ENCODE data around the gene KRABD2.

KRABD2 gene

GRCh38 chr17:8392674-8393469, 16.4 kb upstream of the KRABD2 start:
- peaks cover 14% of the 10 kb centered on the region for H3K4me1 ChIP-seq (ENCODE audit: insufficient read depth, low read length)
- no peak overlapping the region for H3K4me3 ChIP-seq (ENCODE audit: insufficient read depth, low read length)
- peaks cover 23% of the 10 kb centered on the region for H3K27me3 ChIP-seq (ENCODE audit: insufficient read depth, low read length)
- peak; percentile 66 for DNase-seq (ENCODE audit: insufficient read length, low spot score, missing footprints)
- H2AFZ ChIP-seq (ENCODE audit: low read length): no peak overlapping the region
- no peak overlapping the region for H3K27ac ChIP-seq (ENCODE audit: low read depth, low read length)
- no peaks in the 10 kb centered on the region for H3K9me3 ChIP-seq (ENCODE audit: low read depth, low read length)
- no peaks in the 10 kb centered on the region for H3K79me2 ChIP-seq (ENCODE audit: insufficient read depth, low read length)
- no peaks in the 10 kb centered on the region for H4K20me1 ChIP-seq (ENCODE audit: insufficient read depth, low read length)
- no peak overlapping the region for H3K4me2 ChIP-seq (ENCODE audit: insufficient read depth, low read length)
- TF ChIP-seq CTCF (IDR thresholded peaks at IDR 0.05; ENCODE audit: extremely low read depth, low read depth, low read length): no peak
- no peaks in the 10 kb centered on the region for H3K36me3 ChIP-seq (ENCODE audit: insufficient read depth, low read length)

GRCh38 chr17:8392274-8392673, 15.8 kb upstream of the KRABD2 start:
- H3K36me3 ChIP-seq (ENCODE audit: insufficient read depth, low read length): no peaks in the 10 kb centered on the region
- DNase-seq (ENCODE audit: insufficient read length, low spot score, missing footprints): no peak
- no peaks in the 10 kb centered on the region for H3K9me3 ChIP-seq (ENCODE audit: low read depth, low read length)
- H3K27ac ChIP-seq (ENCODE audit: low read depth, low read length): no peak overlapping the region
- peak overlapping the region; percentile 1 for H3K4me3 ChIP-seq (ENCODE audit: insufficient read depth, low read length)
- H3K79me2 ChIP-seq (ENCODE audit: insufficient read depth, low read length): no peaks in the 10 kb centered on the region
- TF ChIP-seq CTCF (IDR thresholded peaks at IDR 0.05; ENCODE audit: extremely low read depth, low read depth, low read length): no peak
- no peaks in the 10 kb centered on the region for H4K20me1 ChIP-seq (ENCODE audit: insufficient read depth, low read length)
- peaks cover 14% of the 10 kb centered on the region for H3K4me1 ChIP-seq (ENCODE audit: insufficient read depth, low read length)
- peak overlapping the region; percentile 56 for H3K4me2 ChIP-seq (ENCODE audit: insufficient read depth, low read length)
- H2AFZ ChIP-seq (ENCODE audit: low read length): peak overlapping the region; percentile 43
- peaks cover 23% of the 10 kb centered on the region for H3K27me3 ChIP-seq (ENCODE audit: insufficient read depth, low read length)

GRCh38 chr17:8391711-8392110, 15.2 kb upstream of the KRABD2 start:
- peak overlapping the region; percentile 43 for H2AFZ ChIP-seq (ENCODE audit: low read length)
- DNase-seq (ENCODE audit: insufficient read length, low spot score, missing footprints): peak; percentile 93

More at GRCh38 chr17:8391711-8392110, 15.2 kb upstream of the KRABD2 start:
- peaks cover 14% of the 10 kb centered on the region for H3K4me1 ChIP-seq (ENCODE audit: insufficient read depth, low read length)
- H3K27me3 ChIP-seq (ENCODE audit: insufficient read depth, low read length): peaks cover 18% of the 10 kb centered on the region
- TF ChIP-seq CTCF (IDR thresholded peaks at IDR 0.05; ENCODE audit: extremely low read depth, low read depth, low read length): no peak
- no peaks in the 10 kb centered on the region for H3K9me3 ChIP-seq (ENCODE audit: low read depth, low read length)
- no peak overlapping the region for H3K27ac ChIP-seq (ENCODE audit: low read depth, low read length)
- no peaks in the 10 kb centered on the region for H3K36me3 ChIP-seq (ENCODE audit: insufficient read depth, low read length)
- no peaks in the 10 kb centered on the region for H3K79me2 ChIP-seq (ENCODE audit: insufficient read depth, low read length)
- peak overlapping the region; percentile 56 for H3K4me2 ChIP-seq (ENCODE audit: insufficient read depth, low read length)
- peak overlapping the region; percentile 1 for H3K4me3 ChIP-seq (ENCODE audit: insufficient read depth, low read length)
- H4K20me1 ChIP-seq (ENCODE audit: insufficient read depth, low read length): no peaks in the 10 kb centered on the region
